GM12878 (cell line): Measurements from ENCODE around the gene PNPLA5. TPM values are rescaled to one million over a fixed set of nuclear protein-coding genes. Genes with fewer than 3 reads are reported as not detected.

Experiments used
- BCL11A ChIP-seq: IDR thresholded peaks from 2 replicates; pipeline ENCODE4 v1.6.1; 2011; ENCODE audit warnings: low read depth, low read length
- CEBPZ ChIP-seq: fragments of 150-350 bp; IDR thresholded peaks from 2 replicates; pipeline ENCODE4 v1.6.1; 2016; ENCODE audit warnings: low read depth, low read length
- RAD21 ChIP-seq: IDR thresholded peaks from 2 replicates; pipeline ENCODE4 v1.6.1; 2011; ENCODE audit warnings: mild to moderate bottlenecking, low read depth, low read length, moderate library complexity; ENCODE audit not compliant: insufficient read depth
- SIN3A ChIP-seq: IDR thresholded peaks from 2 replicates; pipeline ENCODE4 v1.6.1; 2012; ENCODE audit warnings: low read depth, low read length, improper control_type of control experiment
- SMARCA5 ChIP-seq: fragments of 450-650 bp; IDR thresholded peaks from 2 replicates; pipeline ENCODE4 v1.6.1; 2017; ENCODE audit warnings: mild to moderate bottlenecking
- SREBF2 ChIP-seq: IDR thresholded peaks from 2 replicates; pipeline ENCODE4 v1.6.1; 2012; ENCODE audit warnings: mild to moderate bottlenecking, low read length
- USF2 ChIP-seq: IDR thresholded peaks from 2 replicates; pipeline ENCODE4 v1.6.1; 2011; ENCODE audit warnings: low read depth, low read length, improper control_type of control experiment, borderline replicate concordance
- ZBTB33 ChIP-seq: fragments of 450-650 bp; IDR thresholded peaks from 2 replicates; pipeline ENCODE4 v1.6.1; 2017; ENCODE audit warnings: mild to moderate bottlenecking
- polyA plus RNA-seq, 11 experiments: library from polyadenylated mRNA; depleted of rRNA in 4 of 11; unstranded in 6 of 11; stranded (reverse) in 5 of 11; fragments of >200 nt; fragmentation: Nextera tagmentation in 4 of 11; fragmentation: Illumina TruSeq in 1 of 11; extraction: Ambion mirVana in 4 of 11; extraction: Trizol in 1 of 11; gene quantifications; 1 replicate in 1 of 11; 2 replicates in 10 of 11; pipeline versions ENCODE4 v1.2.1 to v1.2.3, GENCODE V29; 2011 to 2016; ENCODE audit warnings: inconsistent platforms in 2 of 11, missing spikeins in 2 of 11, low read depth in 1 of 11
- total RNA-seq, 4 experiments: library from RNA; depleted of rRNA in 3 of 4; stranded (reverse); fragments of >200 nt in 3 of 4; fragmentation: Illumina TruSeq in 1 of 4; extraction: Trizol in 1 of 4; gene quantifications; 2 replicates each; pipeline versions ENCODE4 v1.2.1 to v1.2.3, GENCODE V29; 2013 to 2021

Gene PNPLA5
- total and polyA plus RNA-seq, 10 of the 15 experiments (the other 5 are each of a cell fraction or from before 2014, with no cell fraction given), result not detected

GRCh38 chr22:43830931-43831560 is 60.8 kb downstream of the PNPLA5 start (continued):
- no peak for TF ChIP-seq USF2
- no peak for TF ChIP-seq RAD21
- no peak for TF ChIP-seq BCL11A
- no peak for TF ChIP-seq ZBTB33
- TF ChIP-seq SIN3A, result no peak
- no peak for TF ChIP-seq SREBF2
- TF ChIP-seq CEBPZ, result no peak
- TF ChIP-seq SMARCA5, result no peak
